Gastroesophageal sphincter (tissue), 4 donors: Measurements from ENCODE around the gene XYLT2. TPM values are rescaled to one million over a fixed set of nuclear protein-coding genes. Genes with fewer than 3 reads are reported as not detected.

ENCODE experiments used
- ATAC-seq: fragments of 150-250 bp; one replicate; pipeline ENCODE4 v1.9.1; 2016; ENCODE audit warnings: mild to moderate bottlenecking, moderate library complexity
- H3K27ac ChIP-seq, 4 donors: fragments of 200-600 bp; sonication (generic) in 3 of 4; 1 replicate in 3 of 4; 2 replicates in 1 of 4; pipeline ENCODE4 v1.5.1; 2016 to 2019
- H3K27me3 ChIP-seq: fragments of 200-600 bp; sonication (generic); one replicate; pipeline ENCODE4 v1.5.1; 2019
- H3K36me3 ChIP-seq, 2 donors: fragments of 200-600 bp; sonication (generic); one replicate each; pipeline ENCODE4 v1.5.1; 2019; ENCODE audit warnings: control low read depth in 1 of 2
- H3K4me1 ChIP-seq, 3 donors: fragments of 200-600 bp; sonication (generic); 1 replicate in 2 of 3; 2 replicates in 1 of 3; pipeline ENCODE4 v1.5.1; 2016 to 2019; ENCODE audit warnings: control low read depth in 2 of 3
- H3K4me3 ChIP-seq, 2 donors: fragments of 200-600 bp; sonication (generic); one replicate each; pipeline ENCODE4 v1.5.1; 2019; ENCODE audit warnings: mild to moderate bottlenecking in 1 of 2, moderate library complexity in 1 of 2
- H3K9me3 ChIP-seq, 3 donors: fragments of 200-600 bp; sonication (generic); one replicate each; pipeline ENCODE4 v1.5.1; 2017 to 2019; ENCODE audit warnings: control low read depth in 2 of 3
- EP300 ChIP-seq: sonication (generic); formaldehyde crosslinking; IDR thresholded peaks from one replicate; pipeline ENCODE4 v1.6.1; 2017; ENCODE audit warnings: antibody characterized with exemption, mild to moderate bottlenecking
- POLR2A ChIP-seq, 2 donors: fragments of 450-650 bp; IDR thresholded peaks; one replicate each; pipeline ENCODE4 v1.6.1; 2017; ENCODE audit warnings: antibody characterized with exemption in 2 of 2, mild to moderate bottlenecking in 2 of 2, moderate library complexity in 1 of 2
- POLR2AphosphoS5 ChIP-seq: sonication (generic); formaldehyde crosslinking; IDR thresholded peaks from one replicate; pipeline ENCODE4 v1.6.1; 2017; ENCODE audit warnings: antibody characterized with exemption
- WGBS, 2 donors: methylation state at CpG; one replicate each; pipeline ENCODE4 v1.1.5; 2018; ENCODE audit warnings: low coverage in 1 of 2; 5-methylcytosine and 5-hydroxymethylcytosine counted together
- total RNA-seq, 4 donors: library from RNA; depleted of rRNA; stranded (reverse); fragments of >200 nt; gene quantifications; one replicate each; pipeline ENCODE4 v1.1.0, GENCODE V29; 2016
- TF ChIP-seq, protein P1 (sequence below), 4 experiments: fragments of 200-600 bp in 2 of 4; fragments of 450-650 bp in 2 of 4; sonication (generic) in 1 of 4; IDR thresholded peaks; one replicate each; pipeline ENCODE4 v1.5.1; 2017 to 2019; ENCODE audit warnings: antibody characterized with exemption in 4 of 4, mild to moderate bottlenecking in 2 of 4, moderate library complexity in 2 of 4

The XYLT2 gene
- total RNA-seq, 4 donors from 2014 or later: 19.4 to 30.7 (median 23.4) TPM

DNA sequence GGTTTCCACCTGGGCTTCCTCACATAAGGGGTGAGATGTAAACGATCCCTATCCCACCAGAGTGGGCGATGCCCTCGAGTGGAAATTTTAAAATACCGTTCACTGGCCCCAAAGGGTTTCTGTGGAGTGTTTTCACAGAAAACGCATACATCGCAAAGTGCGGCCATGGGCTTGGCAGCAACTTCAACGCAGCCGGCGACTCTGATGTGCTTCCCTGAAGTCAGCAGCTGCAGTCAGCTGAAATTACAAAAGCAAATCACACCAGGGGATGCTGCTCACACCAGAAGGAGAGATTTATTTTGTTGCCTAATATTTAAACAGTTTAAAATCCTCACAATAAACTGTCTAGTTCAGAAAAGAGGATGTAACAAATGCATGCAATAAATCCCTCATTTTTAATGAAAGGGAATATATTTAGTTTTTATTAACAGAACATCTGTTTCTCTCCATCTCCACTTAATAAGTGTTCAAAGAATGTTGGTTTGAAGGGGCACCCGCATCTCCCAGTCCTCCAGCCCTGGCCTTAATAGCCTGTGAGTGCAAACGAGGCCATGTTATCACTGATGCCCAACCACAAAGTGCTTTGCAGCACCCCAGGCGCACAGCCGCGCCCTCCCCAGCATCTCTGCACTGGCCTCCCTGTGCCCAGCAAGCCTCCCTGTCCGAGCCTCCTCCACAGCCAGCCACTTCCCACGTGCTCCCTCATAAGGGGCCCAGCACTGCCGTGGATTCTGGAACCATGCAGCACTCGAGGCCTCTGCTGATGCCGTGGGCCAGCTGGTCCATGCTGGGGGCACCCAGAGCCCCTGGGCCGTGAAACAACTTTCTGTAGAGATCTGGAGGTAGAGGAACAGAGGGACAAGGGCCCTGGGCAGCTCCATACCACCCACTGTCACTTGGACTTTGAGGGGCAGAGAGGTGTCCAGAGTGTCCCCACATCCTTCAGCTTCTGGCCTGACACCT lies 17.3 kb upstream of the XYLT2 start:
- no peak for TF ChIP-seq POLR2A (IDR thresholded peaks at IDR 0.05)
- no peak for TF ChIP-seq EP300
- no peak for TF ChIP-seq POLR2AphosphoS5
- TF ChIP-seq, protein P1, sequence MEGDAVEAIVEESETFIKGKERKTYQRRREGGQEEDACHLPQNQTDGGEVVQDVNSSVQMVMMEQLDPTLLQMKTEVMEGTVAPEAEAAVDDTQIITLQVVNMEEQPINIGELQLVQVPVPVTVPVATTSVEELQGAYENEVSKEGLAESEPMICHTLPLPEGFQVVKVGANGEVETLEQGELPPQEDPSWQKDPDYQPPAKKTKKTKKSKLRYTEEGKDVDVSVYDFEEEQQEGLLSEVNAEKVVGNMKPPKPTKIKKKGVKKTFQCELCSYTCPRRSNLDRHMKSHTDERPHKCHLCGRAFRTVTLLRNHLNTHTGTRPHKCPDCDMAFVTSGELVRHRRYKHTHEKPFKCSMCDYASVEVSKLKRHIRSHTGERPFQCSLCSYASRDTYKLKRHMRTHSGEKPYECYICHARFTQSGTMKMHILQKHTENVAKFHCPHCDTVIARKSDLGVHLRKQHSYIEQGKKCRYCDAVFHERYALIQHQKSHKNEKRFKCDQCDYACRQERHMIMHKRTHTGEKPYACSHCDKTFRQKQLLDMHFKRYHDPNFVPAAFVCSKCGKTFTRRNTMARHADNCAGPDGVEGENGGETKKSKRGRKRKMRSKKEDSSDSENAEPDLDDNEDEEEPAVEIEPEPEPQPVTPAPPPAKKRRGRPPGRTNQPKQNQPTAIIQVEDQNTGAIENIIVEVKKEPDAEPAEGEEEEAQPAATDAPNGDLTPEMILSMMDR (IDR thresholded peaks at IDR 0.05): no peak
- 43 to 57% methylated on average over 8 to 9 of the region's 21 CpGs for WGBS, 2 donors
- Histone ChIP-seq H3K9me3 (no peaks in the 10 kb centered on the region), H3K27ac (no peak overlapping the region), H3K4me1 (no peaks in the 10 kb centered on the region), H3K27me3 (peaks cover 7% of the 10 kb centered on the region), H3K4me3 (no peak overlapping the region), H3K36me3 (no peaks in the 10 kb centered on the region)
- no peak for ATAC-seq

DNA sequence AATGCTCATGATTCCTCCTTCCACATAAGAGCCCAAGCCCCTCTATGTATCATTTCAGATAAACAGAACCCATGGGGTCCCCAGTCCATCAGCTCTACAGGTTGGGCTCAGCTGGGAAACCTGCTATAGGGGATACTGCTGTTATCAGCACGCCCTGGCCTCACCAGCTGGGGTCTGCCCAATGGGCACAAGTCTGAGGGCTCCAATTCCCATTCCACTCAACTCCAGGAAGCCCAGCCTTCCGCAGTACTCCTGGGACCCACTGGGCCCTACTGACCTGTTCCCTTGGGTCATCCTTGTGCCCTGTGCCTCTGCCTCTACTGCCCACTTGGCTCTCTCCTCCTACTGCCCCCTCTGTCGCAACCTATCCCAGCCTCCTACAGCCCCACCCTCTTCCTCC lies 16.2 kb upstream of the XYLT2 start:
- Histone ChIP-seq H3K9me3 (no peaks in the 10 kb centered on the region), H3K4me1 (no peaks in the 10 kb centered on the region), H3K4me3 (no peak overlapping the region), H3K36me3 (no peaks in the 10 kb centered on the region), H3K27ac (no peak overlapping the region), H3K27me3 (peaks cover 7% of the 10 kb centered on the region)
- no peak for TF ChIP-seq POLR2AphosphoS5
- no peak for TF ChIP-seq POLR2A (IDR thresholded peaks at IDR 0.05)
- no peak for TF ChIP-seq EP300
- TF ChIP-seq, protein P1 (IDR thresholded peaks at IDR 0.05): no peak
- WGBS, 2 donors: 67 to 90% methylated on average over 1 to 2 of the region's 3 CpGs
- no peak for ATAC-seq

DNA sequence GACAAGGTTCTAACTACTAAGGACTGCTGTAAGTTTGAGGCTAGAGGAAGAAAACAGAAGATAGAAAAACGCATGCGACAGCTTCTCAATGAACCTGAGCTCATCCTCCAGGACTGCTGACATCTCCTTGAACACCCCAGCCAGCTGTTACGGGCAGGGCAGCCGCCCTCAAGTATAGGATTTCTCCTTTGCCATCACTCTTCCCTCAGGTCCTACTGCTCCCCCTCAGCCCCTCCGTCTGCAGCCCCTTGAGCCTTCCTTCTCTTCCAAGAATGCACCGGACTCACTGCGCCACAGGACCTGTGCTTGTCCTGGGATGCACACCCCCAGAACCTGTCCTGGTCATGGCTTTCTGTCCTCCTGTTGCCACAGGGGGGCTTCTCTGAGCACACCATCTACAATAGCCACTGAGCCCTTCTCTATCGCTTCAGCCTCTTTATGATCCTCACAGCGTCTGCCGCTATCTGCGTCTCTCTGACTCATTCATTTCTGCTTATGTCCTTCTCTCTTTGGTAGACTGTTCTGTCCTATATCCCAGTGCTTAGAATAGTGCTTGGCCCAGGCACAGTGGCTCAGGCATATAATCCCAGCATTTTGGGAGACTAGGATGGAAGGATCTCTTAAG lies 15.7 kb upstream of the XYLT2 start:
- no peaks in the 10 kb centered on the region for H3K9me3 ChIP-seq
- peaks cover 7% of the 10 kb centered on the region for H3K27me3 ChIP-seq
- TF ChIP-seq POLR2A (IDR thresholded peaks at IDR 0.05): no peak
- TF ChIP-seq, protein P1 (IDR thresholded peaks at IDR 0.05): no peak
- no peak for TF ChIP-seq POLR2AphosphoS5
- TF ChIP-seq EP300: no peak
- H3K27ac ChIP-seq: no peak overlapping the region
- 90 to 96% methylated on average over 4 to 11 of the region's 11 CpGs for WGBS, 2 donors
- H3K36me3 ChIP-seq: no peaks in the 10 kb centered on the region
- no peak for ATAC-seq
- no peaks in the 10 kb centered on the region for H3K4me1 ChIP-seq
- no peak overlapping the region for H3K4me3 ChIP-seq

DNA sequence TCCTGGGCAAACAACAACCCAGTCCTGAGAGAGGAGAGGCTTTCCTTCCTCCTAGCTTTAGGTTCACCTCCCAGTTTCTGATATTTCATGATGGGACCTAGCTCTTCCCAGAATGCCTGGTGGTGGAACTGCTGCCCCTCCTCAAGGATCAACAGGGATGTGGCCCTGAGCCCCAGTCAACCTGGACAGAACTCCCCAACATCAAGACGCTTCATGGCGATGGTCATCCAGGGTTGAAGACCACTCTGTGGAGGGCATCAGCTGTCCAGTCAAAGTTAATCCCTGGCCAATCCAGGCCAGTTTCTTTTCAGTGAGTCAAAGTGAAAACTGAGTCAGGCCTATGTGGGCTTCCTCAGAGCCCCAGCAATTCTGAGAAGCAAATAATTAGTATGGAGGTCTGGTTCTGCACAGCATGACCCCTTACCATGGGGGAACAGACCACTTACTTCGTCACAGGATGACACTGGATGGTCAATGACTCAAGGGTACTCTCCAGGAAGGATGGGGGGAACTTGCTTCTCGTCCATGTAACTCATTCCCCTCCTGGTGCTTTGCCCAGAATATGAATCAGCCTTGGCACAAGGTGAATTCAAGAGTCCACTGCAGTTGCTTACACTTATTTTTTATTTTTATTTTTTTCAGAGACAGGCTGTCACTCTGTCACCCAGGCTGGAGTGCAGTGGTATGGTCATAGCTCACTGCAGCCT lies 14.7 kb upstream of the XYLT2 start:
- WGBS, 2 donors: 53 to 60% methylated on average over 1 to 4 of the region's 4 CpGs
- TF ChIP-seq, protein P1 (IDR thresholded peaks at IDR 0.05): no peak
- TF ChIP-seq EP300 (no peak), POLR2AphosphoS5 (no peak), POLR2A (IDR thresholded peaks at IDR 0.05) (no peak)
- Histone ChIP-seq H3K27me3 (peaks cover 7% of the 10 kb centered on the region), H3K4me1 (no peaks in the 10 kb centered on the region), H3K4me3 (no peak overlapping the region), H3K27ac (no peak overlapping the region), H3K36me3 (no peaks in the 10 kb centered on the region), H3K9me3 (no peaks in the 10 kb centered on the region)
- ATAC-seq: no peak
